Breast epithelium (tissue), 4 donors: Measurements from ENCODE around the gene ANKRD17. TPM values are rescaled to one million over a fixed set of nuclear protein-coding genes. Genes with fewer than 3 reads are reported as not detected.

Source experiments
- DNase-seq, 2 donors: peaks; one replicate each; pipeline ENCODE4 v3.0.0-alpha.2; 2019; ENCODE audit warnings: low spot score in 2 of 2
- H3K27ac ChIP-seq, 2 donors: fragments of 200-600 bp; sonication (generic) in 1 of 2; one replicate each; pipeline ENCODE4 v1.5.1; 2016 to 2019; ENCODE audit warnings: mild to moderate bottlenecking in 1 of 2
- H3K27me3 ChIP-seq, 2 donors: fragments of 200-600 bp; sonication (generic) in 1 of 2; one replicate each; pipeline versions ENCODE4 v1.5.1 to v1.6.0; 2017 to 2019; ENCODE audit warnings: control low read depth in 1 of 2, mild to moderate bottlenecking in 1 of 2
- H3K36me3 ChIP-seq: fragments of 200-600 bp; one replicate; pipeline ENCODE4 v1.5.1; 2019
- H3K4me1 ChIP-seq, 2 donors: fragments of 200-600 bp; sonication (generic); one replicate each; pipeline ENCODE4 v1.5.1; 2016 to 2019; ENCODE audit warnings: control low read depth in 1 of 2
- H3K4me3 ChIP-seq, 3 donors: fragments of 200-600 bp; sonication (generic); 1 replicate in 2 of 3; 2 replicates in 1 of 3; pipeline ENCODE4 v1.5.1; 2016 to 2019; ENCODE audit warnings: mild to moderate bottlenecking in 3 of 3, moderate library complexity in 2 of 3
- H3K9me3 ChIP-seq, 2 donors: fragments of 200-600 bp; sonication (generic) in 1 of 2; one replicate each; pipeline ENCODE4 v1.5.1; 2016 to 2019; ENCODE audit warnings: control low read depth in 1 of 2
- POLR2A ChIP-seq: fragments of 450-650 bp; IDR thresholded peaks from one replicate; pipeline ENCODE4 v1.6.1; 2016; ENCODE audit warnings: antibody characterized with exemption, mild to moderate bottlenecking, moderate library complexity
- POLR2AphosphoS5 ChIP-seq, 3 donors: sonication (generic); formaldehyde crosslinking; IDR thresholded peaks; one replicate each; pipeline ENCODE4 v1.6.1; 2017; ENCODE audit warnings: antibody characterized with exemption in 3 of 3
- intact Hi-C: fragments of 100-400 bp; cut with DNase I; formaldehyde crosslinking; loops from one replicate; pipeline ENCODE4 v1.15.1; 2023; ENCODE audit warnings: low total_unique reads
- total RNA-seq, 3 donors: library from RNA; depleted of rRNA; stranded (reverse); fragments of >200 nt; gene quantifications; one replicate each; pipeline ENCODE4 v1.1.0, GENCODE V29; 2016
- TF ChIP-seq, protein P1 (sequence below), 3 donors: fragments of 450-650 bp; IDR thresholded peaks; one replicate each; pipeline ENCODE4 v1.5.1; 2016 to 2017; ENCODE audit warnings: antibody characterized with exemption in 3 of 3, mild to moderate bottlenecking in 3 of 3, moderate library complexity in 3 of 3

ANKRD17 gene
- total RNA-seq, 3 donors from 2014 or later: 53.0 to 81.4 (median 69.2) TPM

DNA sequence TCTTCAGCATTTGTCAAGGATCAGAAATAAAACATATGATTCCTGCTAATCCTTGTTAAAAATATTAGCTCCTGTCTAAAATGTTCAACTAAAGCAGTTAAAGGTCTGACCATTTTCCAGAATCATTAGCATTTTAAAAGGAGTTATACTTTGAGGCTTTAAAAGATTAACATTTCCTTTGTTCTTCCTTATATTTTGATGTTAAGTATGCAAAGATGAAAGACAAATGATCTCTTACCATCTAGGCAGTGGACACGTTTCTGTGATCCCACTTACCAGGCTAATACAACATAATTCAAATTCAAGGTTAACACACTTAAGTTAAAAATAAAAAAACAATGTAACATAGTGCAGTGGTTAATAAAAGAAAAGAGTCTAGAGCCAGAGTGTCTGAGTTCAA lies 127.3 kb downstream of the ANKRD17 start:
- H3K36me3 ChIP-seq: no peaks in the 10 kb centered on the region
- no peak for DNase-seq
- H3K4me1 ChIP-seq: no peaks in the 10 kb centered on the region
- H3K9me3 ChIP-seq: no peaks in the 10 kb centered on the region
- H3K27me3 ChIP-seq: no peaks in the 10 kb centered on the region
- intact Hi-C loops: no loop called here
- H3K27ac ChIP-seq: no peak overlapping the region
- TF ChIP-seq POLR2AphosphoS5 (IDR thresholded peaks at IDR 0.05) (no peak), POLR2A (no peak)
- TF ChIP-seq, protein P1, sequence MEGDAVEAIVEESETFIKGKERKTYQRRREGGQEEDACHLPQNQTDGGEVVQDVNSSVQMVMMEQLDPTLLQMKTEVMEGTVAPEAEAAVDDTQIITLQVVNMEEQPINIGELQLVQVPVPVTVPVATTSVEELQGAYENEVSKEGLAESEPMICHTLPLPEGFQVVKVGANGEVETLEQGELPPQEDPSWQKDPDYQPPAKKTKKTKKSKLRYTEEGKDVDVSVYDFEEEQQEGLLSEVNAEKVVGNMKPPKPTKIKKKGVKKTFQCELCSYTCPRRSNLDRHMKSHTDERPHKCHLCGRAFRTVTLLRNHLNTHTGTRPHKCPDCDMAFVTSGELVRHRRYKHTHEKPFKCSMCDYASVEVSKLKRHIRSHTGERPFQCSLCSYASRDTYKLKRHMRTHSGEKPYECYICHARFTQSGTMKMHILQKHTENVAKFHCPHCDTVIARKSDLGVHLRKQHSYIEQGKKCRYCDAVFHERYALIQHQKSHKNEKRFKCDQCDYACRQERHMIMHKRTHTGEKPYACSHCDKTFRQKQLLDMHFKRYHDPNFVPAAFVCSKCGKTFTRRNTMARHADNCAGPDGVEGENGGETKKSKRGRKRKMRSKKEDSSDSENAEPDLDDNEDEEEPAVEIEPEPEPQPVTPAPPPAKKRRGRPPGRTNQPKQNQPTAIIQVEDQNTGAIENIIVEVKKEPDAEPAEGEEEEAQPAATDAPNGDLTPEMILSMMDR (IDR thresholded peaks at IDR 0.05): no peak
- H3K4me3 ChIP-seq: no peak overlapping the region

DNA sequence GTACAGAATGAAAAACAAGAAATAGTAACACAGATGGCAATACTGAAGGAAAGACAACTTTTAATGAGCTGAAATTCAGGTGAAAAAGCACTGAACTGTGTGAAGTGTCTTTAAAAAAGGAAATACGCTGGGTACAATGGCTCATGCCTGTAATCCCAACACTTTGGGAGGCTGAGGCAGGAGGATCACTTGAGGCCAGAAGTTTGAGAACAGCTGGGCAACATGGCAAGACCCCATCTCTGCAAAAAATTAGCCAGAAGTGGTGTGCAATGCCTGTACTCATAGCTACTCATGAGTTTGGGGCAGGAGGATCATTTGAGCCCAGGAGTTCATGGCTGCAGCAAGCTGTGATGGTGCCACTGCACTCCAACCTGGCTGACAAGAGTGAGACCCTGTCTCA lies 129.3 kb downstream of the ANKRD17 start:
- no peaks in the 10 kb centered on the region for H3K9me3 ChIP-seq
- no peaks in the 10 kb centered on the region for H3K4me1 ChIP-seq
- no peaks in the 10 kb centered on the region for H3K36me3 ChIP-seq
- no peak overlapping the region for H3K4me3 ChIP-seq
- no peak for DNase-seq
- no peaks in the 10 kb centered on the region for H3K27me3 ChIP-seq
- intact Hi-C loops: no loop called here
- H3K27ac ChIP-seq: no peak overlapping the region
- TF ChIP-seq POLR2A: no peak
- TF ChIP-seq, protein P1 (IDR thresholded peaks at IDR 0.05): no peak
- TF ChIP-seq POLR2AphosphoS5 (IDR thresholded peaks at IDR 0.05): no peak

DNA sequence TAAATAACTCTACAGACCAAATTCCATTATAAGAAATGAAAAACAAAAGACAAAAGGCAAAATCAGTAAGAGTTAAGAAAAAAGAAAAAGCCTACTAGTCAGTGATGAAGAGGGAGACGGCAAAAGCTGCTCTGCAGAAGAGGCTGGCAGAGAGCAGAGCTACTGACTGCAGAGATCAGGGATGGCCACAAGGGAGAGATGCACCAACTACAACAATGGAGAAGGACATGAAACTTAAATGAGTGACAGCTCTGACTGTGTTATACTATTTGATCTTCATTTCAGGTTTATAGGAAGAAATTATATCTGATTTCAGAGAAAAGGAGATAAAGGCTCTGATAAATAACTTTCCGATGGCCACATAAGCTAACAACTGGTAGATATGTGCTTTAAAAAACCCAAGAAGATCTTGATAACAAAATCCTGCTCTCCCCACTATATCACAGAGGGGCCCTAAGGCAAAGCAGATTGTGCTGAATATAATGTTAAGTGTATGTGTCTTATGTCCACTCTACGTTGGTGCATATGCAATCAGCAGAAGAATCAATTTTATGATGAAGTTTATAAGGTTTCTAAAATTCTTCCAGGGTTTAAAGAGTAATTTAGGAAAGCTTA lies 130.7 kb downstream of the ANKRD17 start:
- no peak overlapping the region for H3K4me3 ChIP-seq
- no peak overlapping the region for H3K27ac ChIP-seq
- TF ChIP-seq, protein P1 (IDR thresholded peaks at IDR 0.05): peak in 1 of 3 donors; percentile 10
- TF ChIP-seq POLR2A (no peak), POLR2AphosphoS5 (IDR thresholded peaks at IDR 0.05) (no peak)
- no peak for DNase-seq
- H3K4me1 ChIP-seq: no peaks in the 10 kb centered on the region
- H3K9me3 ChIP-seq: no peaks in the 10 kb centered on the region
- intact Hi-C loops: no loop called here
- H3K27me3 ChIP-seq: no peaks in the 10 kb centered on the region
- no peaks in the 10 kb centered on the region for H3K36me3 ChIP-seq

DNA sequence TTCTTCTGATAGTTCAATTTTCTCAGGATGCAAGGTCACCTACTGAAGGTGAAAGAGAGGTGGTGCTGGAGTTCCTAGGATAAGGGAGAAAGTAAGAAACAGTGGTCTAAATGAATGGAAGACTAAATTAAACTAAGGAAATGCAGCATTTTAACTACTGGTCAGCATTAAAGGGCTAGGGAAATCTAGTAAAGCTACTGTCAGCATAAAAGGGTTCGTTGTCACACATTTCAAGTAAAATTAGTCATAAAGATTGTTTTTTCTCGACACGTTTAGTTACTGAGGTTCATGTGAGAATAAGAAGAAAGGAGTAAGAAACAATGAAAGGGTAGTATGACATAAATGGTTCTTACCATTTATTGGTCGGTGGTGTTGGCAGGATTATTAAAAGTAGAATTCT lies 149.1 kb downstream of the ANKRD17 start:
- no peak overlapping the region for H3K27ac ChIP-seq
- no peak for DNase-seq
- no peaks in the 10 kb centered on the region for H3K36me3 ChIP-seq
- no peak overlapping the region for H3K4me3 ChIP-seq
- intact Hi-C loops: no loop called here
- TF ChIP-seq POLR2A (no peak), POLR2AphosphoS5 (IDR thresholded peaks at IDR 0.05) (no peak)
- TF ChIP-seq, protein P1 (IDR thresholded peaks at IDR 0.05): no peak
- H3K4me1 ChIP-seq: no peaks in the 10 kb centered on the region
- no peaks in the 10 kb centered on the region for H3K27me3 ChIP-seq
- no peaks in the 10 kb centered on the region for H3K9me3 ChIP-seq

DNA sequence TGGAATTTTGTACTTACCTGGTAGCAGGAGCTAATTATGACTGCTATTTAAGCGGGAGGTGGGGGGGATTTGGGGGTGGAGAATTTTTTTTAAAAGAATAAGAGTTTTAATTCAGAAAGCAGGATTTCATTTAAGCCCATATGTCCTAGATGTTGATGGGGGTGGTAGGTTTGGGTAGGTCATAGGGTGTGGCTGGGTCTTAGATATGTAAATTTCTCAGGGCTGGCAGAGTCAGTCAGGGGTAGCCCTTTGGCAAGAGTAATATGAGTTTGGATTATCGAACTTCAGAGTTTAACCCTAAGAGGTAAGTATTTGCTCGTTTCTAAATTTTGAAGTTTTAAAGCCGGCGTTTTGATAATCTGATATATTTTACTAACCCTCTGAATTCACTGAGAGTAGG lies 153.9 kb downstream of the ANKRD17 start:
- Histone ChIP-seq H3K9me3 (no peaks in the 10 kb centered on the region), H3K4me1 (no peaks in the 10 kb centered on the region), H3K27ac (no peak overlapping the region), H3K27me3 (no peaks in the 10 kb centered on the region), H3K4me3 (no peak overlapping the region), H3K36me3 (no peaks in the 10 kb centered on the region)
- TF ChIP-seq POLR2AphosphoS5 (IDR thresholded peaks at IDR 0.05) (no peak), POLR2A (no peak)
- TF ChIP-seq, protein P1 (IDR thresholded peaks at IDR 0.05): no peak
- intact Hi-C loops: no loop called here
- no peak for DNase-seq
